ENCODE results near the gene DOP1A.

The DOP1A gene

GRCh38 chr6:83199863-83200225 lies 132.4 kb downstream of the DOP1A start:
- no peak for TF ChIP-seq CTCF (IDR thresholded peaks at IDR 0.05)
- H3K9me3 ChIP-seq: no peaks in the 10 kb centered on the region
- H3K27me3 ChIP-seq: peaks cover 15% of the 10 kb centered on the region
- H3K36me3 ChIP-seq: no peaks in the 10 kb centered on the region
- no peak overlapping the region for H3K4me3 ChIP-seq (ENCODE audit: low read depth in 1 of 2, low read length in 1 of 2)
- H3K27ac ChIP-seq: no peak overlapping the region
- H3K4me1 ChIP-seq (ENCODE audit: control insufficient read depth in 1 of 2, insufficient read depth in 1 of 2, low read depth in 1 of 2, low read length in 1 of 2): no peaks in the 10 kb centered on the region

GRCh38 chr6:83202031-83202430 lies 134.6 kb downstream of the DOP1A start:
- no peaks in the 10 kb centered on the region for H3K27me3 ChIP-seq
- H3K9me3 ChIP-seq: no peaks in the 10 kb centered on the region
- TF ChIP-seq CTCF (IDR thresholded peaks at IDR 0.05): no peak
- no peaks in the 10 kb centered on the region for H3K4me1 ChIP-seq (ENCODE audit: control insufficient read depth in 1 of 2, insufficient read depth in 1 of 2, low read depth in 1 of 2, low read length in 1 of 2)
- H3K36me3 ChIP-seq: no peaks in the 10 kb centered on the region
- H3K4me3 ChIP-seq (ENCODE audit: low read depth in 1 of 2, low read length in 1 of 2): no peak overlapping the region
- H3K27ac ChIP-seq: no peak overlapping the region

- no peak overlapping the region for H3K4me3 ChIP-seq (ENCODE audit: low read depth in 1 of 2, low read length in 1 of 2)
- no peak overlapping the region for H3K27ac ChIP-seq
- H3K36me3 ChIP-seq: no peaks in the 10 kb centered on the region
- H3K9me3 ChIP-seq: no peaks in the 10 kb centered on the region
- no peaks in the 10 kb centered on the region for H3K4me1 ChIP-seq (ENCODE audit: control insufficient read depth in 1 of 2, insufficient read depth in 1 of 2, low read depth in 1 of 2, low read length in 1 of 2)
- H3K27me3 ChIP-seq: peaks cover 43% of the 10 kb centered on the region
- no peak for TF ChIP-seq CTCF (IDR thresholded peaks at IDR 0.05)
Observed at GRCh38 chr6:83215131-83216047, 147.9 kb downstream of the DOP1A start.

- Histone ChIP-seq H3K27me3 (peaks cover 29% of the 10 kb centered on the region), H3K27ac (no peak overlapping the region), H3K4me3 (ENCODE audit: low read depth in 1 of 2, low read length in 1 of 2) (no peak overlapping the region), H3K36me3 (no peaks in the 10 kb centered on the region), H3K9me3 (no peaks in the 10 kb centered on the region), H3K4me1 (ENCODE audit: control insufficient read depth in 1 of 2, insufficient read depth in 1 of 2, low read depth in 1 of 2, low read length in 1 of 2) (no peaks in the 10 kb centered on the region)
- TF ChIP-seq CTCF (IDR thresholded peaks at IDR 0.05): no peak
Observed at GRCh38 chr6:83216806-83217205, 149.3 kb downstream of the DOP1A start.

All from neutrophil (primary cell).